IMR-90 (cell line): Measurements from ENCODE around the gene TNFSF9. TPM values are rescaled to one million over a fixed set of nuclear protein-coding genes. Genes with fewer than 3 reads are reported as not detected.

Experiments
- ATAC-seq: fragments of 200-7000 bp; cut with Tn5 transposase; 2 replicates; pipeline ENCODE4 v1.9.1; 2020; ENCODE audit warnings: low read depth, mild to moderate bottlenecking, moderate library complexity
- BruUV-seq: library from RNA; stranded (reverse); fragments of 400-500 nt; replicated peaks from 2 replicates; lab custom pipeline; 2021; lab: Mats Ljungman, UMichigan
- CTCF ChIA-PET: fragments of 300-600 bp; formaldehyde crosslinking; extraction: SDS; loops from one replicate; lab custom pipeline; 2021; ENCODE audit warnings: antibody characterized with exemption; lab: Yijun Ruan, JAX
- POLR2A ChIA-PET: fragments of 300-600 bp; sonication (Branson Sonifier 250); formaldehyde crosslinking; loops from one replicate; lab custom pipeline; 2022; ENCODE audit warnings: antibody characterized with exemption; ENCODE audit not compliant: unreplicated experiment; lab: Charles Lee
- DNase-seq: peaks from one replicate; pipeline ENCODE4 v3.0.0; 2013
- H2AFZ ChIP-seq: replicated peaks from 2 replicates; pipeline ENCODE3; 2013; ENCODE audit warnings: low read length, mild to moderate bottlenecking; ENCODE audit not compliant: poor library complexity
- H2AK5ac ChIP-seq: 2 replicates; pipeline ENCODE4 v1.6.1; 2013; ENCODE audit warnings: low read depth, low read length, inconsistent platforms
- H2AK9ac ChIP-seq: replicated peaks from 2 replicates; pipeline ENCODE3; 2013; ENCODE audit warnings: mild to moderate bottlenecking, low read depth, low read length, moderate library complexity; ENCODE audit not compliant: poor library complexity
- H2BK120ac ChIP-seq: 2 replicates; pipeline ENCODE4 v1.6.1; 2013; ENCODE audit warnings: low read depth, low read length, inconsistent platforms
- H2BK15ac ChIP-seq: 3 replicates; pipeline ENCODE4 v1.6.1; 2013; ENCODE audit warnings: low read depth, low read length, inconsistent platforms
- H2BK20ac ChIP-seq: 2 replicates; pipeline ENCODE4 v1.6.1; 2013; ENCODE audit warnings: low read depth, mild to moderate bottlenecking, inconsistent platforms, low read length, moderate library complexity
- H2BK5ac ChIP-seq: 2 replicates; pipeline ENCODE4 v1.6.1; 2013; ENCODE audit warnings: mild to moderate bottlenecking, low read depth, low read length, inconsistent platforms; ENCODE audit not compliant: poor library complexity, severe bottlenecking
- H3K14ac ChIP-seq: replicated peaks from 2 replicates; pipeline ENCODE4 v1.6.1; 2013; ENCODE audit warnings: low read depth, low read length, inconsistent platforms
- H3K18ac ChIP-seq: 2 replicates; pipeline ENCODE4 v1.6.1; 2013; ENCODE audit warnings: low read depth, low read length, control low read depth
- H3K23ac ChIP-seq: 2 replicates; pipeline ENCODE4 v1.6.1; 2013; ENCODE audit warnings: low read depth, low read length, inconsistent platforms
- H3K27ac ChIP-seq: 2 replicates; pipeline ENCODE4 v1.5.1; 2013; ENCODE audit warnings: mild to moderate bottlenecking, control low read depth, low read length; ENCODE audit not compliant: insufficient read depth
- H3K27me3 ChIP-seq: 2 replicates; pipeline ENCODE4 v1.6.1; 2013; ENCODE audit warnings: low read length; ENCODE audit not compliant: control insufficient read depth, insufficient read depth
- H3K36me3 ChIP-seq: 2 replicates; pipeline ENCODE4 v1.6.1; 2013; ENCODE audit warnings: low read length, mixed read lengths; ENCODE audit not compliant: control insufficient read depth, insufficient read depth
- H3K4ac ChIP-seq: 2 replicates; pipeline ENCODE4 v1.6.1; 2013; ENCODE audit warnings: low read depth, low read length, inconsistent platforms
- H3K4me1 ChIP-seq: 2 replicates; pipeline ENCODE4 v1.6.1; 2013; ENCODE audit warnings: low read length, mixed read lengths; ENCODE audit not compliant: control insufficient read depth, insufficient read depth
- H3K4me2 ChIP-seq: 2 replicates; pipeline ENCODE4 v1.6.1; 2013; ENCODE audit warnings: low read depth, mild to moderate bottlenecking, control low read depth, low read length, moderate library complexity
- H3K4me3 ChIP-seq: 2 replicates; pipeline ENCODE4 v1.5.1; 2013; ENCODE audit warnings: low read depth, mild to moderate bottlenecking, control low read depth, low read length, moderate library complexity; ENCODE audit not compliant: insufficient read depth
- H3K56ac ChIP-seq: 2 replicates; pipeline ENCODE4 v1.6.1; 2013; ENCODE audit warnings: low read length, inconsistent platforms; ENCODE audit not compliant: insufficient read depth; ENCODE audit errors: extremely low read depth
- H3K79me1 ChIP-seq, 2 experiments: 2 replicates each; pipeline ENCODE4 v1.6.1; 2013; ENCODE audit warnings: low read length in 2 of 2, inconsistent platforms in 1 of 2, low read depth in 1 of 2
- H3K9ac ChIP-seq: 2 replicates; pipeline ENCODE4 v1.6.1; 2013; ENCODE audit warnings: low read depth, low read length, control low read depth
- H3K9me1 ChIP-seq: 2 replicates; pipeline ENCODE4 v1.6.1; 2013; ENCODE audit warnings: low read length, inconsistent platforms; ENCODE audit not compliant: insufficient read depth
- H3K9me3 ChIP-seq: 2 replicates; pipeline ENCODE4 v1.6.1; 2013; ENCODE audit warnings: low read length; ENCODE audit not compliant: control insufficient read depth, insufficient read depth
- H4K20me1 ChIP-seq: 2 replicates; pipeline ENCODE4 v1.6.1; 2013; ENCODE audit warnings: low read length, inconsistent platforms; ENCODE audit not compliant: insufficient read depth
- H4K5ac ChIP-seq: 2 replicates; pipeline ENCODE4 v1.6.1; 2013; ENCODE audit warnings: mild to moderate bottlenecking, low read depth, low read length, control low read depth
- H4K8ac ChIP-seq, 2 experiments: 2 replicates each; pipeline ENCODE4 v1.6.1; 2013; ENCODE audit warnings: low read depth in 2 of 2, low read length in 2 of 2, control low read depth in 1 of 2, inconsistent platforms in 1 of 2
- H4K91ac ChIP-seq: 2 replicates; pipeline ENCODE4 v1.6.1; 2013; ENCODE audit warnings: low read depth, low read length, inconsistent platforms; ENCODE audit not compliant: insufficient read depth
- BHLHE40 ChIP-seq: fragments of 150-350 bp; IDR thresholded peaks from 2 replicates; pipeline ENCODE4 v1.6.1; 2016; ENCODE audit warnings: mild to moderate bottlenecking, low read depth, low read length
- MAFK ChIP-seq: IDR thresholded peaks from 2 replicates; pipeline ENCODE4 v1.6.1; 2012; ENCODE audit warnings: low read depth, low read length, improper control_type of control experiment
- MAZ ChIP-seq: IDR thresholded peaks from 2 replicates; pipeline ENCODE4 v1.6.1; 2012; ENCODE audit warnings: low read depth, mild to moderate bottlenecking, low read length, improper control_type of control experiment, moderate library complexity, borderline replicate concordance
- MXI1 ChIP-seq: IDR thresholded peaks from 2 replicates; pipeline ENCODE4 v1.6.1; 2012; ENCODE audit warnings: low read depth, mild to moderate bottlenecking, low read length, moderate library complexity, borderline replicate concordance
- RAD21 ChIP-seq: IDR thresholded peaks from 2 replicates; pipeline ENCODE4 v1.6.1; 2012; ENCODE audit warnings: low read length, improper control_type of control experiment
- RCOR1 ChIP-seq: IDR thresholded peaks from 2 replicates; pipeline ENCODE4 v1.6.1; 2012; ENCODE audit warnings: mild to moderate bottlenecking, low read length, improper control_type of control experiment; ENCODE audit not compliant: insufficient replicate concordance
- RFX5 ChIP-seq: IDR thresholded peaks from 2 replicates; pipeline ENCODE4 v1.8.0; 2012; ENCODE audit warnings: low read depth, mild to moderate bottlenecking, low read length, moderate library complexity
- SMC3 ChIP-seq: fragments of 150-350 bp; IDR thresholded peaks from 2 replicates; pipeline ENCODE4 v1.6.1; 2016; ENCODE audit warnings: low read depth, mild to moderate bottlenecking, antibody characterized with exemption, low read length, moderate library complexity
- WGBS, 2 experiments: methylation state at CpG; one replicate each; pipeline versions ENCODE4 v1.1.5 to v1.1.7; 2013; ENCODE audit warnings: missing lambda C conversion rate in 2 of 2; ENCODE audit not compliant: insufficient read length in 1 of 2; ENCODE audit errors: extremely low coverage in 2 of 2; 5-methylcytosine and 5-hydroxymethylcytosine counted together
- dilution Hi-C: fragments of 300-500 bp; cut with HindIII; formaldehyde crosslinking; loops from one replicate; pipeline ENCODE4 v1.14.3; 2018; ENCODE audit warnings: low sequenced_read_pairs; ENCODE audit not compliant: unreplicated experiment
- in situ Hi-C: fragments of 300-500 bp; cut with MboI; formaldehyde crosslinking; loops from 3 replicates; pipeline ENCODE4 v1.14.3; 2019; ENCODE audit warnings: low sequenced_read_pairs, inconsistent platforms, mixed read lengths
- intact Hi-C: fragments of 100-400 bp; cut with micrococcal nuclease; formaldehyde crosslinking; loops from 2 replicates; pipeline ENCODE4 v1.10.0; 2022
- polyA plus RNA-seq, 3 experiments: library from polyadenylated mRNA; depleted of rRNA; stranded (reverse); fragments of >200 nt; gene quantifications; 2 replicates each; pipeline ENCODE4 v1.2.3, GENCODE V29; 2012; ENCODE audit warnings: low replicate concordance in 1 of 3
- total RNA-seq: library from RNA; depleted of rRNA; stranded (reverse); fragments of >200 nt; gene quantifications from 2 replicates; pipeline ENCODE4 v1.2.3, GENCODE V29; 2012

The TNFSF9 gene
- total and polyA plus RNA-seq, 2 of the 4 experiments (the other 2 are of a cell fraction) = 0.10 TPM; not detected in 1

DNA sequence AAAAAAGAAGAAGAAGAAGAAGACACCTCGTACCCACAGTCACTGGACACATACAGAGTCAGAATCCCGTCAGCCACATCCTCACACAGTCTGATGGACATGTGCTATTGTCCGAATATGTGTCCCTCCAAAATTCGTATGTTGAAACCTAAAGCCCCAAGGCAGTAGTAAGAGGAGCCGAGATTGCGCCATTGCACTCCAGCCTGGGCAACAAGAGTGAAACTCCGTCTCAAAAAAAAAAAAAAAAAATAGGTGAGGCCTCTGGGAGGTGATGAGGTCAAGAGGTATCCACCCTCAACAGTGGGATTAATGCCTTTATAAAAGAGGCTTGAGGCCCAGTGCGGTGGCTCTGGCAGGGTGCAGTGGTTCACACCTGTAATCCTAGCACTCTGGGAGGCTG lies 46.6 kb upstream of the TNFSF9 start:
- Histone ChIP-seq H3K4me1 (no peaks in the 10 kb centered on the region), H2BK15ac (no peak overlapping the region), H4K20me1 (no peaks in the 10 kb centered on the region), H3K56ac (no peak overlapping the region), H3K9me1 (no peaks in the 10 kb centered on the region), H3K4me2 (no peak overlapping the region), H2AK9ac (no peak overlapping the region), H3K9me3 (no peaks in the 10 kb centered on the region), H3K4ac (no peak overlapping the region), H3K23ac (no peak overlapping the region), H2BK120ac (no peak overlapping the region), H2BK5ac (no peak overlapping the region), H3K4me3 (no peak overlapping the region), H2AFZ (no peak overlapping the region), H4K91ac (no peak overlapping the region), H4K5ac (no peak overlapping the region), H4K8ac (no peak overlapping the region), H3K36me3 (no peaks in the 10 kb centered on the region), H3K79me1 (no peaks in the 10 kb centered on the region), H3K14ac (no peak overlapping the region), H3K27me3 (no peaks in the 10 kb centered on the region; the same call in 1 of the 2 replicates), H2BK20ac (no peak overlapping the region), H3K9ac (no peak overlapping the region), H3K27ac (no peak overlapping the region), H3K18ac (no peak overlapping the region), H2AK5ac (no peak overlapping the region)
- BruUV-seq = no TSS peak
- in situ Hi-C loops (no loop called here), intact Hi-C loops (no loop called here), dilution Hi-C loops (no loop called here)
- DNase-seq = no peak
- WGBS, 2 experiments = no CpG with 5 or more reads among the region's 8 CpGs
- ATAC-seq = no peak
- TF ChIP-seq MAZ (no peak), SMC3 (no peak), MAFK (no peak), BHLHE40 (no peak), RCOR1 (no peak), RAD21 (no peak), RFX5 (no peak), MXI1 (no peak)
- CTCF ChIA-PET = no interaction called here
- POLR2A ChIA-PET = no interaction called here
